Activated T-helper 2 cell treated with anti-CD3 and anti-CD28 coated beads, Interferon-gamma antibody, Interleukin-2, Interleukin-4, amounts not matched to agents 10 μg/mL and 5 μg/mL and 100 μg/mL, durations not matched to agents 14 hours and 24 hours and 36 hours (primary cell): ENCODE measurements around the gene SLC9A7. TPM values are rescaled to one million over a fixed set of nuclear protein-coding genes. Genes with fewer than 3 reads are reported as not detected.

Experiments used
- DNase-seq: peaks from one replicate; pipeline ENCODE4 v3.0.0; 2021; ENCODE audit warnings: low spot score
- H3K27ac Mint-ChIP-seq: one replicate; pipeline ENCODE4 v1.8.0; 2021; ENCODE audit warnings: mixed read lengths
- H3K27me3 Mint-ChIP-seq: one replicate; pipeline ENCODE4 v1.8.0; 2021; ENCODE audit warnings: low read depth, mixed read lengths
- H3K36me3 Mint-ChIP-seq: one replicate; pipeline ENCODE4 v1.8.0; 2021; ENCODE audit warnings: low read depth, mixed read lengths
- H3K4me1 Mint-ChIP-seq: one replicate; pipeline ENCODE4 v1.8.0; 2021; ENCODE audit warnings: low read depth, mixed read lengths
- H3K4me3 Mint-ChIP-seq: one replicate; pipeline ENCODE4 v1.8.0; 2021; ENCODE audit warnings: low read depth, mild to moderate bottlenecking, moderate library complexity, mixed read lengths
- H3K9me3 Mint-ChIP-seq: one replicate; pipeline ENCODE4 v1.8.0; 2021; ENCODE audit warnings: mixed read lengths
- intact Hi-C: fragments of 100-400 bp; cut with micrococcal nuclease; formaldehyde crosslinking; loops from one replicate; pipeline ENCODE4 v1.15.1; 2023
- total RNA-seq: library from RNA; stranded (reverse); gene quantifications from 2 replicates; pipeline ENCODE4 v1.2.3, GENCODE V29; 2022

Gene SLC9A7
- total RNA-seq, 1 donor from 2014 or later, result 42.5 TPM

DNA sequence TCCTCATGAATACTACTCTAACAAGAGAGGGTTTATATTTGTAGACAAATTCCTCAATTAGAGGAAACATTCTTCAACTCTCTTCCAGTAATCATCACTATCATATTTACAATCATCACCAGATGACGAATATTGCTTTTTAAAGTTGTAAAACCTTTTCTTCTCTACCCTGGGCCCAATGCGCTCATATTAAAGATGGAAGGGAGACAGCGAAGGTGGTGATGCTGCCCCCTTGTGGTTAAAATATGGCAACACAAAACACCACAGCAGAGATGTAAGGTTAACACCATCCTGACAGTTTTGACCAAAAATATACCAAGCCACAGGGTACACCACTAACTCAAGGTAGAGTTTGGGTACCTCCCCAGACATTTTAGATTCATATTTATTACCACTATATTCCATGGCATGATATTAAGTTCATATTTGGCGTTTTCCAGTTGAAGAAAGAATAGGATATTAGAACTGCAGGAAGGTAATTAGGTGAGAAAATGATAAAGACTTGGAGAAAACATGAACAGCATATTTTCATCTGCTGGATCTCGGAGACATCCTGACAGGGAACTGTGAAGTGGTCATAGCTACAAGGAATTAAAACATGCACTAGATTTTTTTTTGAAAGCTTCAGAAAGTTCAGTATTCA, 72.8 kb downstream of the SLC9A7 start:
- intact Hi-C loops, result no loop called here
- no peaks in the 10 kb centered on the region for H3K9me3 Mint-ChIP-seq
- no peaks in the 10 kb centered on the region for H3K27me3 Mint-ChIP-seq
- peak overlapping the region; percentile 33 for H3K27ac Mint-ChIP-seq
- peak; percentile 17 for DNase-seq
- H3K36me3 Mint-ChIP-seq, result peaks cover 18% of the 10 kb centered on the region
- H3K4me3 Mint-ChIP-seq, result no peak overlapping the region
- H3K4me1 Mint-ChIP-seq, result peaks cover 37% of the 10 kb centered on the region

DNA sequence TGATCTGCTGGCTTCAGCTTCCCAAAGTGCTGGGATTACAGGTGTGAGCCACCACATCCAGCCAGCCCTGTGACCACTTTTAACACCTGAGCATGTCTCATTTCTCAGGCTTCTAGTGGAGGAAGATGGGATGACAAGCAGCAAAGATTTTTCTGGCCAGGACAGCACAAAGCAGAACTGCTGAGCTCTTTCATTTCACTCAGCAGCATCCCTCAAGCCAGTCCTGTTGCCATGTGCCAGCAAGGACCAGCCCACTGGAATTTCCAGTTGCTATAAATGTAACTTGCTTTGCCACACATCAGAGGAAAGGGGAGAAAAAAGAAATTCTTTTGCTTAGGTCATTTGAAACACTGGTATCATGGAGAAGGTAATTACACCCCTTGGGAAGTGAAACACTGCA, 75.9 kb downstream of the SLC9A7 start:
- Mint-ChIP-seq H3K36me3 (peaks cover 24% of the 10 kb centered on the region), H3K4me3 (no peak overlapping the region), H3K27me3 (no peaks in the 10 kb centered on the region), H3K9me3 (no peaks in the 10 kb centered on the region), H3K4me1 (peaks cover 32% of the 10 kb centered on the region), H3K27ac (no peak overlapping the region)
- no peak for DNase-seq
- intact Hi-C loops, result no loop called here

DNA sequence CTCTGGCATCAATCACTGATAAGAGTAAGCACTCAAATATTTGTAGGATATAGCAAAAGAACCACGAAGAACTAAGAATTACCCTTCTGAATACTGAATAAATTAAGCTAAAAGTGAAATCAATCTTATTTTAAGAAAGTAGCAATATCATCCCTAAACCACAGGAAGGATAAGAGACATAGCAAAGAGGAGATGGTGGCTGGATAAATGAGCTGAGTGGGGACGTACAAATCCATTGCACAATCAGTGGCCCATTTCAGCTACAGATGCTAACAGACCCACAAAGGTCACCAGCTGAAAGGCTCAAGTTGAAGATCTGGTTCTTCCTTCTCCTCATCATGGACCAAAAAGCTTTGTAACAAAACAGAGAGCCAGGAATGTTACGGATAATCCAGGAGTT, 77.1 kb downstream of the SLC9A7 start:
- peaks cover 29% of the 10 kb centered on the region for H3K36me3 Mint-ChIP-seq
- H3K4me3 Mint-ChIP-seq, result no peak overlapping the region
- intact Hi-C loops, result no loop called here
- no peak for DNase-seq
- no peaks in the 10 kb centered on the region for H3K9me3 Mint-ChIP-seq
- no peaks in the 10 kb centered on the region for H3K27me3 Mint-ChIP-seq
- H3K27ac Mint-ChIP-seq, result no peak overlapping the region
- H3K4me1 Mint-ChIP-seq, result peaks cover 35% of the 10 kb centered on the region

DNA sequence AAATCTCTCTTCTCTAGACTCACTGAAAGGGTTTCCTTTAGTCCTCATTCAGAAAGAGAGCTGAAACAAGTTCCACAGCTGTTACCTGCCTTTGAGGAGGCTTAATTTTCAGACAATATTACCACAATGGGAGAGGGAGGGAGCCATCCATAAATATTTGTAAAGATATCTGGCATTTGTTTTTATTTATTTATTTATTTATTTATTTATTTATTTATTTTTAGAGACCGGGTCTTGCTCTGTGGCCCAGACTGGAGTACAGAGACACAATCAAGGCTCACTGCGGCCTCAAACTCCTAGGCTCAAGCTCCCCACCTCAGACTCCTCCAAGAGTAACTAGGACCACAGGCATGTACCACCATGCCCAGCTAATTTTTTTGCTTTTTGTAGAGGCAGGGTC, 80.7 kb downstream of the SLC9A7 start:
- peaks cover 26% of the 10 kb centered on the region for H3K4me1 Mint-ChIP-seq
- H3K4me3 Mint-ChIP-seq, result no peak overlapping the region
- H3K9me3 Mint-ChIP-seq, result no peaks in the 10 kb centered on the region
- intact Hi-C loops, result no loop called here
- H3K27me3 Mint-ChIP-seq, result no peaks in the 10 kb centered on the region
- H3K27ac Mint-ChIP-seq, result no peak overlapping the region
- peaks cover 37% of the 10 kb centered on the region for H3K36me3 Mint-ChIP-seq
- DNase-seq, result no peak

DNA sequence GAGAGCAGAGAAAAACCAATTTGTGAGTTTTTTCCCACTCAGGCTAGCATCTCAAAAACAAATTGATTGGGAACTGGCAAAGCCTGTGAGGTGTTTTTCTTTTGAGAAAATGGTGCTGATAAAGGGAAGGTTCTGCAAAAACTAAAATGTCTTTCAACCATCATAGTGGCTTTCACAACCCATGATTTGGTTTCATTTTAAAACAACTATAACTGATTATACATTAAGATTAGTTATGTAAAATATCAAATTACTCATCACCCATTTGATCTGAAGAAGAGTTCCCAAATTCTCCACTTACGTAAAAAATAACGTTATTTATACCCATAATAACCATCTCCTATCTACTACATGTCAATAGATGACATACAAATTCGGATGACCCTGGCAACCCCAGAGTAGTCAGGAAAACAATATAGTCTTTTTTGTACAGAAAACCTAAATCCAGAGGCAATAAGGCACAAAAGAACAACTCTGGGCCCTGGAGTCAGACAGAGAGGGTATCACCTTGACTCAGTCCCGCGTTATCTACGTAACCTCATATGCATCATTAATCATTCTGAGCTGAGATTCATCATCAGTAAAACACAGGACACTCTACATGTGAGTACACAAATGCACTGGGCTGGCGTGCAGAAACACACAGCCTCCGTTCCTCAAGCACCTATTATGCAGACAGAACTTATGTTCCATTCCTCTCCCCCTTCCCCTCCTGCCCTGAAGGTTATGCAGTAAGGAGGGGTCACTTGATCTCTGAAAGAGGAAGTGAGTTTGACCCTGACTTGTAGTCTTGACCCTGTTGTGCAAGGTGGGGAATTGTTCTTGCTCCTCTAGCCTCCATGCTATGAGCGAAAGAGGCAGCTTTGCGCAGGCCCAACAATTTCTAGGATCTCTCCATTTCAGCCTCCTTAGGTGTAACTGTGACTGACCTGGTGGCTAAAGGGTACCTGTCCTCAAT, 82.2 kb downstream of the SLC9A7 start:
- H3K9me3 Mint-ChIP-seq, result no peaks in the 10 kb centered on the region
- no peaks in the 10 kb centered on the region for H3K27me3 Mint-ChIP-seq
- H3K27ac Mint-ChIP-seq, result peak overlapping the region; percentile 67
- H3K36me3 Mint-ChIP-seq, result peaks cover 40% of the 10 kb centered on the region
- H3K4me1 Mint-ChIP-seq, result peaks cover 18% of the 10 kb centered on the region
- no peak for DNase-seq
- H3K4me3 Mint-ChIP-seq, result no peak overlapping the region
- intact Hi-C loops, result no loop called here

DNA sequence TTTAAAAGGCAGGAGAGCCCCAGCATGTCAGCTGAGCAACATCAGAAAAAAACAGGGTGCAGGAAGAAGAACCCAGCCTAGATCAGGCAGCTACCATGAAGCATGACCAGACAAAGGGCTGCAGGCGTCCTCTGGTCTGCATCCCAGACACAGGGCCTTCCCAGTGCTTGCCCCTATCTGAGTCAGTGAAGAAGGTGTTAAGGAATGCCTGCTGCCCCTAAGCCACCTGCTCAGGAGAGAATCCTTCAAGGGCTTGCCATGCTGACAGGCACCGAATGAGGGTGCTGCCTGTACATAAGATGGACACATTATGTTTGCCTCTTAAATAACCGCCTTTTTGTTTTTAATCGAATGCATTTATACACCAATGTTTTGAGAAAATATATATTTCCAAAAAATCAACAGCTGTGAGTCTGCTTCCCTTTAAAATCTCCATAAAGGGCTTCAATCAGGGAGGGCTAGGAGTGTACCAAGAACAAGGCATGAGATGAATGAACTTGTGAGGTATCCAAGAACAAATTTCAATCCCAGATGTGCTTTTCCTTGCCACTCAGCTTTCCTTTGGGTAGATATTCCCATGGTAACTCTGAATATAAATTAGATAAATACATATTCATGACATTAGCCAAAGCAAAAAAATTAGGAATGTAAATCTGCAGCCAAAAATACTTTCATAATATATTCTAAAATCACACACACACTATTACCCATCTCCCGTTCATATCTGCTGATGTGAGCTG, 85.1 kb downstream of the SLC9A7 start:
- Mint-ChIP-seq H3K27ac (no peak overlapping the region), H3K9me3 (no peaks in the 10 kb centered on the region), H3K4me3 (no peak overlapping the region), H3K27me3 (no peaks in the 10 kb centered on the region), H3K36me3 (peaks cover 49% of the 10 kb centered on the region), H3K4me1 (peaks cover 18% of the 10 kb centered on the region)
- intact Hi-C loops, result no loop called here
- no peak for DNase-seq

DNA sequence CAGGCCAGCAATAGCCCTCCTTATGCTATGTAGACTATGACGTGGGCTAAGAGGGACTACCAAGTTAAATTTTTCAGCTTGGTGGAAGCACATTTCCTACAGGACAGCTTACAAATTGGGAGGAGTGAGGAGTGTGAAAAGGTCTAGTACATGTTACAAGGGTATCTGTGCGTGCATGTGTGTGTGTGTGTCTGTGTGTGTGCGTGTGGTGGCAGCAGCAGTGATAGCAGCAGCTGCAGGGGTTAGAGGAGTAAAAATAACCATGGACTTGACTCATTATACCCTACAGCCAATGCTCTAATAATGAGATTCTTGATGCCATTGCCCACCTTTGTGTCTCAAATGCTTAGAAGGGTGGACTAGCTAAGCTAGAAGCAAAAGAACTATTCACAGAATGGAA, 88.6 kb downstream of the SLC9A7 start:
- DNase-seq, result no peak
- Mint-ChIP-seq H3K9me3 (no peaks in the 10 kb centered on the region), H3K27ac (no peak overlapping the region), H3K4me1 (peaks cover 7% of the 10 kb centered on the region), H3K36me3 (peaks cover 49% of the 10 kb centered on the region), H3K27me3 (no peaks in the 10 kb centered on the region), H3K4me3 (no peak overlapping the region)
- intact Hi-C loops, result no loop called here

DNA sequence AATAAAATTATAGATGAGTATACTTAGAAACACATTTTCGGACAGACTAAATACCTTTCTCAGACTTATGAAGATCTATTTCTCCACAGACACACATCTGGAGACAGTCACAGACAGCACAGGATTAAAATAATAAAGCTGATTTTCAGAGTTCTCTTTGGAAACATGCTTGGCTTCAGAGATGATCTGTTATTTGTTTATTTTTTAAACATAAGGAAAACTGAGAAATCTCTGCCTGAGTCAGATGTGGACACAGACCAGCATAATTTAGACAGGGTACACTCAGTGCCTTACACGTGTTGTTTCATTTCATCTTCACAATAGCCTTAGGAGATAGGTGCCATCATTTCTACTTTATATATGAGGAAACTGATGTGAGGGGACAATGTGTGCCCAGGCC, 92.1 kb downstream of the SLC9A7 start:
- Mint-ChIP-seq H3K36me3 (peaks cover 55% of the 10 kb centered on the region), H3K27ac (no peak overlapping the region), H3K4me3 (no peak overlapping the region), H3K27me3 (no peaks in the 10 kb centered on the region), H3K4me1 (peaks cover 16% of the 10 kb centered on the region), H3K9me3 (no peaks in the 10 kb centered on the region)
- DNase-seq, result no peak
- intact Hi-C loops, result no loop called here

DNA sequence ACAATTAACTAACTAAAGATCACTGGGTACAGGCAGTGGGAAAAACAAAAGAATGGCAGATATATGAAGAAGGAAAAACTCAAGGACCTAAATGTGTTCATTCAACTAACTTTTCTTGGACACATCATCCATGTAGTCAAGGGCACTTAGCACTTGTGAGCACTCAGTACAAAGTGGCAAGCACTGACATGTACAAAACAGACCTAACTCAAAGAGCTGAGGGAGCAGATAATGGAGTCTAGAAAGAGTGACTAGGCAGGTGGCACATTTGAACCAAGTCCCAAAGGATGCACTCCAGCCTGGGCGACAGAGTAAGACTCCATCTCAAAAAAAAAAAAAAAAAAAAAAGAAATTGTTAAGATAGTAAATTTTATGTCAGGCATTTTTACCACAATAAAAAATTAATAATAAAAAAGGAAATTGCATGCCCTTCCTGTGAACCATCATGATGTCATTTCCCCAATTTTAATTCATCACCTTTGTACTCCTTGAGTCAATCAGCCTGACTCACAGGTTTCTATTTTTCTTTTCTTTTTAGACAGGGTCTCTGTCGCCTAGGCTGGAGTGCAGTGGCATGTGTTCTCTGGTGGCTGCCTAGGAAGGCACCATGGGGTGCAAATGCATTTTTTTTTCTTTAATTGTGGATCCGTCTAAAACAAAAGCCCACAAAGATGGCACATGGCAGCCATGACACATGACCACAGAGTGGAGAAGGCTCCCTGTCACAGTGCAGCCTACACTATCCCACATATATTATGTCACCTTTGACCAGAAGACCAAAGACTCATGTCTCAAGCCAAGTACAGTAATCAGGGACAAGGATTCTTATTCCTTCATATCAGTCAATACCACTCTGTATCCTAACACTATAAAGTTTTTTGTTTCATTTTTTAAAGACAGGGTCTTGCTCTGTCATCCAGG, 93.4 kb downstream of the SLC9A7 start:
- Mint-ChIP-seq H3K4me3 (no peak overlapping the region), H3K36me3 (peaks cover 52% of the 10 kb centered on the region), H3K9me3 (no peaks in the 10 kb centered on the region), H3K27me3 (no peaks in the 10 kb centered on the region), H3K27ac (peak overlapping the region; percentile 63), H3K4me1 (peaks cover 16% of the 10 kb centered on the region)
- intact Hi-C loops, result no loop called here
- no peak for DNase-seq

DNA sequence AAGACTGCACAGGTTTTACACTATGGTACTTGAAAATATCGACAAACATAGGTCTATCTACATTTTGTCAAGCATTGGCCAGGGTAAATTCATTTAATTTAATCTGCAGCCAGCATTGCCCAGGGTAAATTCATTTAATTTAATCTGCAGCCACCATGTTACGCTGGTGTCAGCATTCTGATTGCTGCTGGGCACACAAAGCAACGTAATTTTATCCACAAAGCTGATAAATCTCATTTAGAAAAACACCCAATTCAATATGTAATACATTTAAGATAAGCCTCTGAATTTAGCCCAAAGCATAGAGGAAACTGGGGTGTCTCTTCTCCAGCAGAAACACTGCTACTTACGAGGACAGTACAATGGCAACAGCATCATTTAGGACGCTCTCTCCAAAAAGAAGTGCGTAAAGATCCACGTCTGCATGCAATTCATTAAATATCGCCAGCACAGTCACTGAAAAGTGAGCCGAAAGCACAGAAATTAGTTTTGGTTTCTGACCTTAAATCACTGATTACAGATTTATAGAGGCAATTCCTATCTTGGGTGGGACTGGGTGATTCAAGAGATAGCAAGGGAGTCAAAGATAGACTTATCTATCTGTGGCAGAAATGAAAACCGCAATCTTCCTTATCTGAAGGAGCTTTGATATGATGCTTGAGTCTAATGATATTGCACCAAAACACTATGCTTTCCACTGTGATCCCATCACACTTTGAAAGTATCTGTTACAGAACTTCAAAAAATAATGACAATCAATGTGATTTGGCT, 96.5 kb downstream of the SLC9A7 start:
- no peaks in the 10 kb centered on the region for H3K27me3 Mint-ChIP-seq
- no peak overlapping the region for H3K27ac Mint-ChIP-seq
- peaks cover 16% of the 10 kb centered on the region for H3K4me1 Mint-ChIP-seq
- intact Hi-C loops, result no loop called here
- no peak for DNase-seq
- H3K4me3 Mint-ChIP-seq, result no peak overlapping the region
- no peaks in the 10 kb centered on the region for H3K9me3 Mint-ChIP-seq
- H3K36me3 Mint-ChIP-seq, result peaks cover 35% of the 10 kb centered on the region

DNA sequence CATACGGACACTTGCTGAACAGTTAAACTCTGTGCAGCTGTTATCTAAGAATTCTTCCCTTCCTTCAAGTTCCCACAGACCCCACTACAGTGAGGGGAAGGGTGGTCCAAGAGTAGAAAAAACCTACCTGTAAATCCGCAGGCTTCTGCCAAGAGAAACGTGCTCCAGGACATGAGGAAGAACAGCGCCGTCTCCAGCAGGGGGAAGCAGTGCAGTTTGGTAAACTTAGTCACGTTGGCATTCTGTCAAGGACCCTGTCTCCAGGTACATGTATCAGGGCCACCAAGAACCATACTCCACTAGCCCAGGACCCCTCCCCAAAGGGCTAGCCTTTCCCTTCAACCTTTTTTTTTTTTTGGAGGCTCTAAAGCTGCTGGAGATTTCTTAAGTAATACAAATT, 105.4 kb downstream of the SLC9A7 start:
- intact Hi-C loops, result no loop called here
- no peak overlapping the region for H3K27ac Mint-ChIP-seq
- H3K4me1 Mint-ChIP-seq, result peaks cover 4% of the 10 kb centered on the region
- no peaks in the 10 kb centered on the region for H3K27me3 Mint-ChIP-seq
- H3K4me3 Mint-ChIP-seq, result no peak overlapping the region
- H3K36me3 Mint-ChIP-seq, result peaks cover 16% of the 10 kb centered on the region
- no peak for DNase-seq
- H3K9me3 Mint-ChIP-seq, result no peaks in the 10 kb centered on the region
